Stimulated activated CD4-positive, alpha-beta T cell treated with anti-CD3 and anti-CD28 coated beads, Interleukin-12 subunit alpha, Interleukin-12 subunit beta, amount 100 ng/mL, for 4 hours (primary cell): ENCODE measurements around the gene SMC6.

Experiments
- DNase-seq: peaks from one replicate; pipeline ENCODE4 v3.0.0-alpha.2; 2020

The SMC6 gene

DNA sequence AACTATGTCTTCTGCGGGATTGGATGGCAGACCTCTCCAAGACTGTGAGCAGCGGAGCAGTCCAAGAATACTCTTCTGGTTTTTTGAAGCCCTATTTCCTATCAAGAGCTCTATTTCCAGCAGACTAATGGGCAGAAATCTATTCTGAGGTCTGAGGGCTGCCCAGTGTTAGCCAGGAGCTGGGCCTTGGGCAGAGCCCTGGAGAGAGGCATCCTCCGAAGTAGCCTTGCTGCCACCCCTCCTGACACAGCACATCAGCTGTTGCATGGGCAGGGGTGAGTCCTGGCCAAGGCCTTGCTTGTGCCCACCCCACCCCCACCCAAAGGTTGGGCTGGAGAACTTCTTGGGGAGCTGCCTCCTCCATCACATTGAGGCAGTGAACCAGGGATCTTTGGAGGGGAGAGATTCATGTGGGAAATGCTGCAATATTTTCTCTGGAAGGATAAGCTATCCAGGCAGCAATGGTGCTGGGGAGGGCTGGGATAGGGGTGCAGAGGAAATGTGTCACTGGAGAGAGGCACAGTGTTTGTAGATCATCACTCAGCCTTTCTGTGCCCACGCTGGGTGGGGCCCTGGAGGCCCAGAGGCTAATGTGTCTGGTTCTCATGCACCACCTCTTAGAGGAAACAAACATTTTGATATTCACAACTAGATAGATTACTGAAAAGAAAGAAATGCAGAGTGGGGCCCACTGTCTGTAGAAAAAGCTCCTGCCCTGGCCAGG is 108.5 kb downstream of the SMC6 start:
- DNase-seq, result no peak

DNA sequence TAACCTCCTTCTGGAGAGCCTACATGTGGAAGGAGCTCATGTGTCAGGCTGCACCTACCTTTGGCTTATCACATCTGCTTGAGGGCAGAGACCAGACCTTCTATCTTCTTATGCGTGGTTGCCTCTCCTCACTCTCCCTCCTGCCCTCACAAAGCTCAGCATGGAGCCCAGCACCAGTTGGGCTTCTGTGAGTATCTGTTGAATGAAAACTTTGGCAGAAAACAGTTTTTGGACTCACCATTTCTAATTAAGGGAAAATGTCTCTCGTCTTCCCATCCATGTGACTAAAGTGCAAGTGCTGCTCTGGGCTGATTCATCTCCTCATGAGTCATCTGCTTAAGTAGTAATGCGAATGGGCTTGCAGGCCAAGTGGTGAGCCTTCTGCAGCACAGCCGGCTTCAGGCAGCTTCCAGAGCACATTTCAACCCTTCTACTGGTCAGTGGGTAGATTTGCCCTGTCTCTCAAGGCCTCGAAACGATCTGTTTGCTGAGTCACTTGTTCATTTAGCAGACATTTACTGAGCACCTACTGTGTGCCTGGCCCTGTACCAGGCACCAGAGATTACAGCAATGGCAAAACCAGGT is 110.5 kb downstream of the SMC6 start:
- peak; percentile 8 for DNase-seq

DNA sequence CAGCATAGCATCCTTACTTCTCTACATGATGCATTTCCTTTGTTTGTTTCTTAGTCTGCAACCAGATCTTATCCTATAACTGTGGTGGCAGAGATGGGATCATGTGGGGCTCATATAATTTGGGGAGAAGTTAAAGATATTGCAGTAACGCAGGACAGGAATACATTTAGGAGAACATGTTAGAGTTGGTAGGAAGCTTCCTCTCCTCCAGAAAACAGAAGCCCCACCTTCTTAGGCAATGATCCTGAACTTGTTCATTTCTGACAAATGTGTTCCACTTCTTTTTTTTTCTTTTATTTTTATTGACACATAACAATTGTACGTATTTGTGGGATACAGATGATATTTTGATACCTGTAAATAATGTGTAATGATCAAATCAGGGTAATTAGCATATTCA is 113.2 kb downstream of the SMC6 start:
- no peak for DNase-seq

DNA sequence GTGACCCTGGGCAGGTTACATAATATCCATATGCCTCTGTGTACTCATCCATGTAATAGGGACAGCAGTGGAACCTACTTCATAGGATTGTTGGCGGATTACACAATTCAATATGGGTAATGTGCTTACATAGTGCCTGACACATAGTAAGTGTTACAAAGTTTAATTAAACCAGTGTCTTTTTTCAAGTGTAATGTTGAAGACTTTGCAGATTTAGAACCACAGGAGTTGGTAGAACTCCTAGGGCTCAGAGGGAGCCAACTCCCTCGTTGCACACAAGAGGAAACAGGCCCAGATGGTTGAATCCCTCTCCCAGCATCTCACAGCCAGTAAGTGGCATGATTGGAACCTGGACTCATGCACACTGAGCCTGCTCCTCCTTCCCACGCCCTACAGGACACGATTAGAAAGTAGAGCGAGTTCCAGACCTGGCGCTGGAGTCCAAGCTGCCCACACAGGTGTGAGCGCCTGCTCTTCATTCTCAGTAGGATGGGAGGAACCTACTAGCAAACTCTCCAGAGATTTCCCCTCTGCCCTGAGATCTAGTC is 115.3 kb downstream of the SMC6 start:
- DNase-seq, result no peak

DNA sequence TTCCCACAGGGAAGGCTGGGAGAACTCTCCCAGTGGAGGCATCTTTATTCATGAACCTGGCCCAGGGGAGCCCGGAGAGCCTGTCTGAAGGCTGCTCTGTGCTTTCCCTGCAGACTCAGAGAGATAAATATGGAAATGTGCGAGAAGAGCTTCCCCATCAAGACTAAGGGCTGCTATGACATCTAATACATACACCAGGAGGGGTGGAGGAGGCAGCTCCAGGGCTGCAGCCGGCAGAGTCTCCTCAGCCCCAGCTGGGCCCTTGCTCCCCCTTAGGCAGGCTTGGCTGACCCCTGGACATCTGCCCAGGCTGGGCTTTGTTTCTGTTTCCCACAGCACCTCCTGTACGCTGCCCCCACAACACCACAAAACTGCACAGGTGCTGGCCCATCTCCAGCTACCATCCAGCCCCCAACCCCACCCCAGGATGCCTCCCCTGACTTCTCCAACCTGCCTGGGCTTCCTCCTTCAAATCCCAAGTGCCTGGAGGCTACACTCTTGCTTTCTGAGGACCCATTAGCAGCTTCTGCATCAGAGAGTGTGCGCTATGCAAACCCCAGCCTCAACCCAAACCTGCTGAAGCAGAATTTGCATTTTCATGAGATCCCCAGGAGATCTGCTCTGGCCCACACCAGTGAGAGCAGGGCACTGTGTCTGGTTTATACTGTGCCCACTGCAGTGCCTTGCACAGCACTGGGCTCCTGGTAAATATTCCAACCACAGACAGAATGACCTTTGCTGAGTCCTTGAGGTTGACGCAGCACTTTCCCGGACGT is 116.3 kb downstream of the SMC6 start:
- no peak for DNase-seq

DNA sequence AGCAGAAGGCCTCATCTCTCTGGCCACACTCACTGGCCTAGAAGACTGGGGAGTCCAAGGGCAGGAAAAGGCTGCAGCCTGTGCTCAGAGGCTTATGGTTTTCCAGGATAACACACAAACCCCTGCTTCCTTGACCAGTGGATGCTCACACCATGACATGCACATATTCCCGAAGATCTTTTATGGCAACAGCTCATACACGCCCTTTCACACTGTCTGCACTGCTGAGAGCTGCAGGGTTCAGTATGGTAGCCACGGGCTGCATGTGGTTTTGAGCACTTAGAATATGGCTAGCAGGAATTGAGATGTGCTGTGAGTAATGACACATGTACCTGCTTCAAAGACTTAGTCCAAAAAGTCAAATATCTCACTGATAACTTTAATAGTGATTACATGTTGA is 117.4 kb downstream of the SMC6 start:
- no peak for DNase-seq

DNA sequence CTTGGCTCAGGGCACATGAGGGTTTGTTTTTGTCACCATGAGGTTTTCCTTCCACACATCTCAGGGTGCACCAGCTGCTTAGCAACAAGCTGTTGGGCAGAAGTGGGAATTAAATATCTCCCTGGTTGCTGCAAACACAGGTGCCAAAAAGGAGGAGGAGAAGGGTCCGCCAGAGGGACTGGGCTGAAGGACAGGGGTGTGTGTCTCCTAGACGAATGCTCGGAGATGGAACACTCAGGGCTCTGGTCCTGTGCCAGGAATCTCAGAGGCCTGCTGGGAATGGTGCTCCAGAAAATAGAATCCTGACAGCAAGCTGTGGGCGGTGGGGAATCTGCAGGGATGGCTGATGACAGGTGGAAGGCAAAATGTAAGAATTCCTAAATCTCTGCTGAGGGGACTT is 118.6 kb downstream of the SMC6 start:
- DNase-seq, result no peak

DNA sequence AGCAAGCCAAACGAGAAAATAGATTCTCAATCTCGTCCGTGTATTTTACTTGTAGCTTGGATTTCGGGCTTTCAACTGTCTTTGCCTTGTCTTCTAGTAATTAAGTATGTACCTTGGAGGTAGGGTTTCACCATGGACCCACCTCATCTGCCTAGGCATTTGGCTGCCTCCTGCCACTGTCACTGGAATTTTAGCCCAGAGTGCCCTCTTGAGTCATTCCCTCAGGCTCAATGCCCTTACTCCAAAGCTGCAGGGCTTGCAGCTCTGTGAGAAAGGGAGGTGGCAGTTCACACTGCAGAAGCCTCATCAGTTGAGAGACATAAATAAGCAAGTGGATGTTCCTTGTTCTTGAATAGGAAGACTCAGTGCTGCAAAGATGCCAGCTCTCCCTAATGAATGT is 123.5 kb downstream of the SMC6 start:
- DNase-seq, result no peak

DNA sequence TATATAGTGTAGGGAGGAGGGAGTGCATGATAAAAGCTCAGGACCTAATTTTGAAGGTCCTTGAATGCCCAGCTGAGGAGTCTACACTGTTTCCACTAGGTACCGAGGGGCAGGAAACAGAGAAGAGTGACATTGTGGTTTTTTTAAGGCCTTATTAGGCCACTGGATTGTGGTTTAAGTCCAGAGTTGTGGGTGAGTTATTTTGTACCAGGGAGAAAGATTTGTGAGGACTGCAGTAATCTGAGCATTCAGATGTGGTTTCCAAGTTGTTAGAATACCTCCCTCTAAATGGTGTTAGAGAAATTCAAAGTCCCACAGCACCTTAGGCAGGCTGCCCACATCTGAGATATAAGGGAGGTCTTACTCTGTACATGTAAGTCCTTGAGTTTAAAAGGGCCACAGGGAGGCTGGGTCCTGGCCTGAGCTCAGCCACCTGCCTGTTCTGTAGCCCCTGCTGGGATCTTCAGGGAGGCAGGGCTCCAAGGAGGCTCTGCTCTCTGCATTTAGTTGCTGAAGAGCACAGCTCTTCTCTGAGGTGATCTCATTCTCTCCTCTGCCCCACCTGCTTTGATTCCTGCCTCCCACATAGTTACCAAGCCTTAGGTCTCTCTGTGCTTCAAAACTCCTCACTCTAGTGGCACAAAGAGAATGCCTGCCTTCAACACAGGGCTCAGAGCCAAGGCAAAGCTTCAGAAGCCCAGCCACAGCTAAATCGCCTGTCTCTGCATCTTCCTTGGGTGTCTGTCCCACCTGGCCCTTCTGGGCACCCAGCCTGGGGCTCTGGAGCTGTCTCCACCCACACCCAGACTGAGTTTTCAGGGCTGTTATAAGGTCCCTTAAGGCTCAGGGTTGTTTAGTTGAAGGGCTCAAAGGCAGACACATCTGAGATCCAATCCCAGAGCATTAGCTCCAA is 125.0 kb downstream of the SMC6 start:
- no peak for DNase-seq

DNA sequence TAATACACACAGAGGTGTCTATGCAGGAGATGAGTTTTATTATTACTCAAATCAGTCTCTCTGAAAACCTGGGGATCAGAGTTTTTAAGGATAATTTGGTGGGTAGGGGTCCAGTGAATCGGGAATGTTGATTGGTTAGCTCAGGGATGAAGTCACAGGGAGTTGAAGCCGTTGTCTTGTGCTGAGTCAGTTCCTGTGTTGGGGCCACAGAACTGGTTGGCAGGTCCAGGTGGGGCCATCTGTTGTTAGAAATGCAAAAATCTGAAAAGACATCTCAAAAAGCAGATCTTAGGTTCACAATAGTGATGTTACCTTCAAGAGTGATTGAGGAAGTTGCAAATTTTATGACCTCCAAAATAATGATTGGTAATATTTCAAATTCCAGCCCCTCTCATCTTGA is 126.2 kb downstream of the SMC6 start:
- no peak for DNase-seq

DNA sequence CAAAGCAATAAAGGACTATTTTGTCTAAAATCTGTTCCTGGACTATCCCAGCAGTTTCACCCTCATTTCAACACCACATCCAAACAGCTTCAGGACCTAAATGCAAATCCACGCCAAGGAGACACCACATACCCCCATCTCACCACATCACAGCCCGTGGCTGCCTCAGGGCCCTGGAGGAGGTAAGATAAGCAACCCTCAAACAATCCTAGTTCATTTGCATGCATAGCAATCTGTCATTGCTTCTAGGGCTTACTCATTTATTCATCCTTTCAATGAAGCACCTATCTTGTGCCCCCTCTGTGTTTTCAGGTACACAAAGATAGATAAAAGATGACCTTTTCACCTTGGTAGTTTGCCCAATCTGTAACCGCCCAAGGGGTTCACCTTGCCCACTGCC is 126.6 kb downstream of the SMC6 start:
- DNase-seq, result no peak

DNA sequence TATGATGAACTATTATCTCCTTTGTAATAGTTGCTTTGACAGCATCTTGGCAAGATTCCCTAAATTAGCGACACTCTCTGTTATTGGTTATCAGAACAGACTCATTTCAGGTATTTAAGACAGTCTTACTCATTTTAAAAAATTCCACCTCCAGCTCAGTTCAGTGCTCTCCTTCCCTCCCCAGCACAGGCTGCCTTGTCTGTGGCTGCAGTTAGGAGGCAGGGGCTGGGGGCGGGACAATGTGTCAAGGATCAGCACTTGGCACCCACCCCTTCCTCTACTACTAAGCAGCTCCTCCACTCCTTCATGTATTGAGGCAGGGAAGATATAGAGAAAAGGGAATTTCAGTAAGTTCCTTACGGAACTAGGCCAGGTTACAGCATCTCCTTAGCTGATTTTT is 128.2 kb downstream of the SMC6 start:
- no peak for DNase-seq

DNA sequence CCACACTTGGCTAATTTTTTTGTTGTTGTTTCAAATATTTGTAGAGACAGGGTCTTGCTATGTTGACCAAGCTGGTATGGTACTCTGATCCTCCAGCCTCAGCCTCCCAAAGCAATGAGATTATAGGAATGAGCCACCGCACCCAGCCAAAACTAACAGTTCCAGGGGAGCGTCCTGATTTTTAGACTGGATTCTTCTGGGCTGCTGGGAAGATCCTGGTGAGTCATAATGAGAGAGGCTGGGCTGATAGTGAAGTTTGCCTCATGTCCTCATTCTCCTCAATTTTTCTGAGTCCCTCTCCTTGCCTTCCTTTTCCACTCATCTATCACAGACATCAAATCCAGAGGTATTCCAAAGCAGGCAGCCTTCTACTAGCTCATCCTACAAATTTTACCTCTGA is 131.8 kb downstream of the SMC6 start:
- no peak for DNase-seq

DNA sequence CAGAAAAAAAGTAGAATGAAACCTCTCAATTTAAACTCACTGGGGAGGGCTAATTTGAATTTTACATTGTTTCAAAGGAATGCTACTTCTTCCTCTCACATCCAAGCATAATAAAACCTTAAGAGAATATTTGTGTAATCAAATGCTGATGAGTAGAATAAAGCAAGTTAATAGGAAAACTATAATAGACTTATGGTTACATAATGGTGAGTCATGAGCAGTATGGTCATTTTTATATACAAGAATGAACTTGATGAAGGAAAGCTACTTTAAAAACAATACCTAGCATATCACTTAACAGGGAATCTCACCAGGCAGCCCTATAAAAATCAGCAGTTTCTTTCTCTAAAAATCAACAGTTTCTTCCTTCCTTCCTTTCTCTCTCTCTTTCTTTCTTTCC is 132.8 kb downstream of the SMC6 start:
- no peak for DNase-seq

DNA sequence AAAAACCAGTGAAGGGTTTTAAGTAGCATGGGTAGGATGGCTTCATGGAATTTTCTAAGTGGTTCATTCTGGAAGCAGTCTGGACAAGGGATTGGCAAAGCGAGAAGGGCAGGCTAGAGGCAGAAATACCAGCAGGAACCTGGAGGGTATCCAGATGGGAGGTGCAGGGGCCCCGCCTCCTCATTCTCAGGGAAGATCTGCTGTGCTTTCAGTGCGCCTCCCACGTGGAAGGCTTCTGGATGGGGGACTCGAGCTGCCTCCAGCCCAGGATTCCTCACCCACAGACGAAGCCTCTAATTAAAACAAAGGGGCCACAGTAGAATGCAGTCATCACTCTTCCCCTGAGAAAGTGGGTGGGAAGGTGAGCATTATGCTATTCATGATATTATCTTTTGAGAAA is 133.3 kb downstream of the SMC6 start:
- no peak for DNase-seq

DNA sequence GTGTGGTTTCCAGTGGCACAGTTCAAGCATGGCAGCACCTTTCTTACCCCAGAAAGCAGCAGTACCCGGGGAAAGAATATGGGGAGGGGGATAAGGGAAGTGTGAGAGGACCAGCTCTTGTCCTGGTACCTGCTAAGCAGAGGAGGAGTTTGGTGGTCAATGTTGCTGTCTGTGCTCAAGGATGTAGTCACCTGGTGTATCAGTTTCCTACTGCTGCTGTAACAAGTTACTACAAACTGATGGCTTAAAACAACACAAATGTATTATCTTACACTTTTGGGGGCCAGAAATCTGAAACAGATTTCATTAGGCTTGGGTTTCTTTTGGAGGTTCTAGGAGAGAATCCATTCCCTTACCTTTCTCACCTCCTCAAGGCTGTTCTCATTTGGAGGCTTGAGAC is 135.7 kb downstream of the SMC6 start:
- no peak for DNase-seq

DNA sequence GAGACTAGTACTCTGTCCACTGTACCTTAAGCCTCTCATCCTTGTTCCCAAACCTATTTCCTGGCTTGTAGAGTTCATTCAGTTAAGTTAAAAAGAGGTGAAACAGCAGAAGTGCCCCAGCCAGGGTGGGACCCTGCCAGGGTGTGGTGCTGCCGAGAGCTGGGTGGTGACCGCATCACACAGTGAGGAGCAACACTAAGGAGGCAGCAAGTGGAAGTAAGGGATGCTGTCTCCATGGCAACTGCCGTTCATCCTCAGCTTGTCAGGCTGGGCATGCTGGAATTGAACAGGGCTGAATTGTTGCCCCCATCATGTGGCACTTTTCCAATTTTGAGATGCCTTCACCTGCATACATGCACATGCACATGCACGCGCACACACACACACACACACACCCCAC is 136.1 kb downstream of the SMC6 start:
- DNase-seq, result no peak

DNA sequence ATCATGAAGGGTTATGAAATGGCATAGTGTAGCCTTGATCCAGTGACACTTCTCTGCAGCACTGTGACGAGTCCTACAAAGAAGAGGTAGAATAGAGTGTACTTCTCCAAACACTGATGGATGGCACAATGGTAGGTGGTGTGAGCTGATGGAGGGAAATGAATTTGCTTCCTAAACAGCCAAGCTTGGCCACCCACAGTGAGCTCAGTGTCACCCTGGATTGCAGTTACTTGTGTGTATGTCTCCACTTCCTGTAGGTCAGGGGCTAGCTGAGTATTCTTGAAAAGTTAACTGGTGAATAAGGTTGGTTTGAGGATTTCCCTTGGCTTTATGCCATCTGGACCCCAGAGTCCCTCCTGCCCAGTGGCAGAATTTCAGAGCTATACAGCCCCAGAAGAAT is 137.2 kb downstream of the SMC6 start:
- no peak for DNase-seq

DNA sequence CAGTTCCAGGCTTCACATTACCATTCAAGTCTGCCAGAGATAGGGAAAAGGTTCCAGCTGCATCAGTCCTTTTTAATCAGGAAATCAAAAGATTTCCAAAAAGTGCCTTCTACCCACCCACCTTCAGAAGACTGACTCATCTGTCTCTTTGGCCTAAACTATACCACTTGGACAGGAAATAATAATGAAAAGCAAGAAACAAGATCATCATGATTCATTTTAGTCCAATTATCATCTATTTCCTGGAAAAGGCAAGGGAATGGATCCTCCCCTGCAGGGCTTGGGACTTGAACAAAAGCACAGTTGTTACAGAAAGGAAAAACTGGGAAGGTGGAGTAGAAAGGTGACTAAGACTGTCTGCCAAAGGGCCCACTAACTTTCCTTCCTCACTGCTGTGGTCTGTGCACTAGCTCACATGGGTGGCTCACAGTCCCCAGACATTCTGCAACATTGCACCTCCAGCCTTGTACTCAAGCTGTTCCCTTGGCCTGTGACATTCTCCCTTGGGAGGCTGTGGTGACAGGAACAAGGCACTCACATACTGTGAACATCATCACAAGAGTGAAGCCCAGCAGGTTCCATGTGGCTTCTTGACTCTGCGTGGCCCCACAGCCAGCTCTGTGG is 137.8 kb downstream of the SMC6 start:
- no peak for DNase-seq

DNA sequence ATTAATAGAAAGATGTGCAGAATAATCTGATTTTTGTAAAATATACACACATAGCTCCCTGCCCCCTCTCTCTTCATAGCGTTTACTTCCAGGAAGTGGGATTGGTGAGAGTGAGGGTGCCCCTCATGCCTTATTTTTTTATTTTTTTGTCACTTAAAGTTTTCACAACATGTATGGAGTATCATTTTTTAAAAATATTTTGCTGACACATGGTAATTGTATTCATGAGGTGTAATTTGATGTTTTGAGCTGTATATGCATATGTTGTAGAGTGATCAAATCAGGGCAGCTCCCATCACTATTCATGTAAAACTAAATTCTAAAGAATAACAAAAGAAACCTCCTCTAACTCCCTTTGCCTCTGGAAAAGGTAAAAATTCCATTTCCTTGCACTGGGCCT is 138.5 kb downstream of the SMC6 start:
- no peak for DNase-seq

DNA sequence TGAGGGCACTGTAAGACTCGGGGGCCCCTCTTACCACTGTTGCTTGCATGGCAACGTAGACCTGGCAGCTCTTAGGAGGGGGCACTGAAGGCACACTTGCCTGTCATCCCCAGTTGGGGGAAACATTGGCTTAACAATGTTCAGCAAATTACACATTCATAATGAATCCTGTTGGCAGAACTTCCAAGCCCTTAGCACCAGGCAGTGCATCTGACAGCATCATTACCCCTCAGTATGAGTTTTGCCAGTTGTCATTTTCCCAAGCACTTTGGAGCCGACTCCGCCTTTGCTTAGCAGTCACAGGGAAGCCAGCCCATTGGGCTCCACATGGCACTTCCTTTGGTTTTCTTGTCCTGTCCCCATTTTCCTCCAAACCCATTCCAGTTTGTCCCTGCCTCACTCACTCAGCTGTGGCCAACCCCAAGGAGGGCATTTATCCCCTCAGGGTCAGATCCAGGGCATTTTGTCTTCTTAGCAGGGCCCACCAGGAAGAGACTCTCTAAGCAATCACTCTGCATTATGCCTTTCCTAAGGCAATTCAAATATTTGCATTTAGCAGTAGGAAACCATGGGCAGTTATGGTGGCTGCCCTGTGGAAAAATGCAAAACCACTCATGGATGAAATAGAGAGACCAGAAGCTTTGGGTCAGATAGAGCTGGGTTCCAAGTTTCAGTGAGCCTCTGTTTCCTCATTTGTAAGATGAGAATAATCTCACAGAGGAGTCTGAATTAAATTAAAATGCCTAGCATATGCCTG is 139.3 kb downstream of the SMC6 start:
- DNase-seq, result no peak
